ENCODE results near the gene ADRM1. TPM values are rescaled to one million over a fixed set of nuclear protein-coding genes. Genes with fewer than 3 reads are reported as not detected.
A peak's percentile ranks its signal among the peaks of the same experiment; 100 is the strongest.

Gene ADRM1
- total RNA-seq, 1 experiment from 2014 or later, result 272 TPM

DNA sequence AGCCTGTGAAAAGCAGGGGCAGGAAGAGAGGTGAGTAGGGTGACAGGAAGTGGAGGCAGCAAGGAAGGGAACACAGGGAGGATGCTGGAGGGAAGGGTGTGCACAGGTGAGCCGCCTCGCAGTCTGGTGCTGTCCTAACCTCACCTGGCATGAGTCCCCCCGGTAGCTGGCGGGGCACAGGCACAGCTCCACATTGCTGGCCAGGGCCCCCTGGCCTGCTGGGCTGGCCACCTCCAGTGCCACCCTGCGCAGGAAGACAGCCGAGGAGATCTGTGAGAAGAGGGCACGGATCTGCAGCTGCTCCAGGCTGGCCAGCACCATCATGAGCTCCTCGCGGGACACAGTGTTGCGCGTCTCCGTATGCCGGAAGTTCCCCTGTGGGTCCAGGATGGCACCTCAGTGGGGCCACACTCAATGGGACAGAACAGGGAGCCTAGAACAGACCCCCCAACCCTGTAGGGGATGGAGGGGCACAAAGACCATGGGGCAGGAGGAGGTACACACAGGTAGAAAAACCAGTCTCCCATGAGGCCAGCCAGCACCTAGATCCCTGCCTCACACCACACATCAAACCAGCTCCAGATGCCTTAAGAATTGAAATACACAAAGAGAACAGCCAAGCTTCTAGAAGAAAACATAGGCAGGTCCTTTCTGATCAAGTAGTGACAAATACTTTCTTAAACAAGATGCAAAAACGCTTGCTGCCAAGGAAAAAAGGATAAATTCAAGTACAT lies 22.5 kb downstream of the ADRM1 start:
- no peak for DNase-seq (ENCODE audit: low read depth)

DNA sequence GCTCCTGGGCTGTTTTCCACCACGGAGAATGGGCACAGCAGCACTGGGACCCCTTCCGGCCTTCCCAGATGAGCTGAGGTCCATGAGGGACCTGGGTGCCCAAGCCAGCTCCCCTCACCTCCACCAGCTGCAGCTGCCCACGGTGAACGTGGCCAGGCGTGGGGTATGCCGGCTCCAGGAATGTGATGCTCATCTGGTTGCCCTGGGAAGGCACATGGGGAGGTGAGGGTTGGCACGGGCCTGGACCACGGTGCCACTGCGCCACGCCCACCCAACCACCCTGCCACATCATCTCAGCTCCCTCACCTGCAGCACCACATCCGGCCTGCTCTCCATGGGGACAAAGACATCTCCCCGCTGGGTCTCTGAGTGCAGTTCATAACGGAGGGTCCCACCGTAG lies 23.8 kb downstream of the ADRM1 start:
- DNase-seq (ENCODE audit: low read depth), result no peak

DNA sequence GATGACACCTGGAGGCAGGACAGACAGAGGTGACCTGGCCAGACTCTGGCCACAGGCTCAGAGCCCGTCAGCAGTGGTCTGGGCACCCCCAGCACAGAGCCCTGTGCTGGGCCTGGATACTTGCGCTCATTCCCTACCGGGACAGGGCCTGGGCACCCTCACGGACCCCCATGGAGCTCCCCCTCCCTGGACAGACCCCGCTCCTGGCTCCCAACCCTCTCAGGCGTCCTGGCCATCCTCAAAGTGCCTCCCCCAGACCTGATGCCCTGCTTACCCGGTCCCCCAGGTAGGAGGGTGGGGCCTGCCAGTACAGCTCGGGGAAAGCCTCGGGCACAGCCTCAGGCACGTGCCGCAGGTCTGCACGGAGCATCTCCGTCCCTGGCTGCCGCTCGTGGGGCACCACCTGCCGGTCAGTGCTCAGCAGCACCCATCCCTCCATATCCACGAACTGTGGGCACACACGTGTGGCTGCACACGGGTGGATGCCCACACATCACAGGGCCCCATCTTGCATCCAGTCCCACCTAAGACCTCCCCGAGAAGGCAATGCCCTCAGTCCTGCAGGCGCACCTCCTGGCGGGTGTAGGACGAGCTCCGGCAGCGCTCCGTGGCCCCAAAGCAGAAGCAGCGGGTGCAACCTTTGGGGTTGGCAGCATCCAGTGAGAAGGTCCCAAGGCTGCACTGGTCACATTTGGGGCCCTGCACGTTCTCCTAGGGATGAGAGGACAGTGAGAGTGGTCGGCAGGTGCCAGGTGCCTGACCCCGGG lies 24.3 kb downstream of the ADRM1 start:
- DNase-seq (ENCODE audit: low read depth), result no peak

DNA sequence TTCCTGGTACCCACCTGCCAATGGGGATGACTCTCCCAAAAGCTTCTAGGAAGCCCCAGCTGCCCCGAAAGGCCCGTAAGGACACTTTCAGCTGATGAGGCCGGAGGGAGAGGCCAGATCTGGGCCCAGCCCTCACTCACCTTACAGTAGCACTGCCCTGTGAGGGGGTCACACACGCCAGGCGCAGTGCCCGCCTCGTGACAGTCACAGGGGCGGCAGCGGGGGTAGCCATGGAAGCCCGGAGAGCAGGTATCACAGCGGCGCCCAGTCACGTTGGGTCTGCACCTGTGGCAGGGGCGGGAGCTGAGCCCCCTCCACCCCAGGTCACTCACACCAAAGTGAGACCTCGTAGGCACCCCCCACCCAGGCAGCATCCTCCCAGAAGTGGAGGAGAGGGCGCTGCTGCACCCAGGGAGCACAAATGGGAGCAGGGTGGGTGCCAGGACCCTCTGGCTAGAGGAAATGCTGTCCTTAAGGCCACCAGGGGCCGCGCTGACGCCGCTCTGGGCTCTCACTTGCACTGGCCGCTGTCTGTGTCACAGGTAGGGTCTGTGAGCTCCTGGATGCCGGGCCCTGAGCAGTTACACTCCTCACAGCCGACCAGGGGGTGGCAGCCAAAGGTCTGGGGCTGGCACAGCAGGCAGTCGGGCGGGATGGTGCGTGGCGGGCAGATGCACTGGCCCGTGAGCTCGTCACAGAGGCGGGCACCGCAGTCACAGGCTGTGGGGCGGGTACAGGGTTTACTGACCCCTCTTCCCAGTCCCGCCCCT lies 25.1 kb downstream of the ADRM1 start:
- no peak for DNase-seq (ENCODE audit: low read depth)

DNA sequence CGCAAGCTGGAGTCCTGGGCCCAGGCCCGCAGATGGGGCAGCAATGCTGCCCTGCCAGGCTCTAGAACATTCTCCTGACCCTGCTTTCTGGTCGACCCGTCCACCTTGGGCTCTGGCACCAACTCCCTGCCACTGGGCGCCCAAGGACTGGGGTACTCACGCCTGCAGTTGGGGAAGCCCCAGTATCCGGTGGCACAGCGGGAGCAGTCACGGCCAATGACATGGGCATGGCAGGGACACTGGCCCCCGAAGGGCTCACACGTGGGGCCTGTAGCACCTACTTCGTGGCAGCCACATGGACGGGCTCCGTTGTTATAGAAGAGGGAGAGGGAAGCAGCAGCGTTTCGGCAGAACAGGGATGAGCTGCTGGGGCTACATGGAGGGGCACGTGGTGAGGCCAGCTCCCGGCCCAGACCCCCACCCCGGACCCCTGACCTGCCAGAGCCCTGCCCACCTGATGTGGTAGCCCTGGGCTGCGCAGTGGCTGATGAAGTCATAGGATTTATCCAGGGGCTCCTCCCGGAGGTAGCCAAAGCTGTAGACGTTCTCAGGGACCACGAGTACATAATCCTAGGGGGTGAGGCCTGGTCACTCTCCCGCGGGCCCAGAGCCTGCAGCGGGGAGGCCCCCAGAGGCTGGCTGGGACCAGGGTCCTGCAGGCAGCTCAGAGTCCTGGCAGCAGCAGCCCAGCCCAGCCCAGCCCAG lies 26.0 kb downstream of the ADRM1 start:
- no peak for DNase-seq (ENCODE audit: low read depth)

DNA sequence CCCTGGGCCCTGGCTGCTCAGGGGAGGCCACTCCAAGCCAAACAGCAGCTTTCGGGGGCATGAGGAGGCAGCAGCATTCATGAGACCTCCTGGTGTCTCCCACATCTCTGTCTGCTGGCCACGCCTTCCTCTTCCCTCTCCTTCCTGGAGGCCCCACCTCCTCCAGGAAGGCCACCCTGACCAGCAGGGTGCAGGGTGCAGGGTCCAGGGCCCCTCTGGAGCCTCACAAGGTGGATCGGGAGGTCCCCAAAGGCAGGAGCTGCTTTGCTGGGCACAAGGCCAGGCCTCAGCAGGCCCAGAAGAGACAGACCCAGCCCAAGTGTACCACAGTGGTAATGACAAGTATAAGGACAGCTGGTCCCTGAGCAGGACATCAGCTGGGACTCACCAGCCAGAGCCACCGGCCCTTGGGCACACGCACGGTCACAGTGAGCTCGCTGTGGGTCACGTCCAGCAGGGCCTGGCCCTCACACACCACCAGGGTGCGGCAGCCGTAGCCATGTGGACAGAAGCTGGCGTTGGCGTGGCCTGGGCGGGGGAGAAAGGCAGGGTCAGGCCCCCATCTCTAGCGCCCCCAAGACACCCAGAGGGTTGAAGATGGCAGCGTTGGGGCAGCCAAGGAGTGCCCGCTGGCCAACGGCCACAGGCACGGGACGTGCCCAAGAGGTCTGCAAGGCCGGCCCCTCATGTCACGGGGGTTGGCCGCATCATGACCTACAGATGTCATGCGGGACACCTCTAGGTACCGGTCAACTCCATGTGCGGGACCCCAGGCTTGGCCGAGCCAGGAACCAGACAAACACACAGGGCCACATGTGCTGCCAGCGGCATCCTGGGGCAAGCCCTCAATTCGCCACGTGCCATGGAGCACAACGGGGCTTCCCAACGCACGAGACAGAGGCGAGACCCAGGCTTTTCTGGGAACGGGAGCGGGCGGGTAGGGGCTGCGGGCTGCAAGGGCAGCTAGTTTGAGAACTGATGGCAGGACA lies 26.9 kb downstream of the ADRM1 start:
- DNase-seq (ENCODE audit: low read depth), result no peak

DNA sequence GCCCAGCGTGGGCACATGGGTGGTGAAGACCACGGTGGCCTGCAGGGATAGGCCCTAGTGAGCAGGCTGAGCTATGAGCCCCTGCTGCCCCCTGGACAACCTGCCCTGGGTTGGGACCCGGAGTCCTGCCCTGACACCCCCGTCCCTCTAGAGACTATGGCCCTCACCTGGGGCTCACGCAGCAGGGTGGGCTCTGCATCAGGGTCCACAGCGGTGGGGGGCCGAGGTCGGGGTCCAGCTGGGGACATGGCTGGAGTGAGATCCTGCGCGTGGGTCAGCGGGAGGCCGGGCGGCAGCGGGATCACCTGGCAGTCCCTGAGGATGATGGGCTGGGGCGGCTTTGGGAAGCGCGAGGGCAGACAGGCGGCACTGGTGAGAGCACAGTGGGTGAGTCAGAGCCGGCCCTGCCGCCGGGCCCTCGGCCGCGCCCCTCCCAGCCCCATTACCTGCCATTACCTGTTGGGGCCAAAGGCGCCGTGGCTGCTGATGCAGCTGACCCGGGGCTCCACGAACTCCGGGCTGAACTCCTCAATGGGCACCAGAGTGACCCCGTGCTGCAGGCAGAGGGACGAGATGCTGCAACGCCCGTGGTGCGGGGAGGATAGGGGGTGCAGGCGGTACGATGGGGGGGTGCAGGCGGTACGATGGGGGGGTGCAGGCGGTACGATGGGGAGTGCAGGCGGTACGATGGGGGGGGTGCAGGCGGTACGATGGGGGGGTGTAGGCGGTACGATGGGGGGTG lies 27.9 kb downstream of the ADRM1 start:
- DNase-seq (ENCODE audit: low read depth), result no peak

DNA sequence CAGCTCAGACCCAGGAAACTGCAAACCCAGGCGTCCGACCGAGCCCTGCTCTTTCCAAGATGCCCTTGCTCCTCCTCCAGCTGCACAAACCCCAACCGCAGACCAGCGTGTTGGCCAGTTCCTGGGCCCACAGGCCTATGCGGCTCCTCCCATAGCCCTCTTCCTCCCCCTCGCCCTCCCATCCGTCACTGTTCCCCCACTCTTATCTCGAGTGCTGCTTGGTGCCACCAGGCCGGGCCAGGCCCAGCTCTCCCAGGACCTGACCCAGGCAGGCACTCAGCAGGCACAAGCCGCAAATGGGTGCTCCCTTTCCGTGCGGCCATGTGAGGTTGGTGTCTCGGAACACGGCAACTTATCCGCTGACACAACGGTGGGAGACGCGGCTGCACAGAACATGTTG lies 28.6 kb downstream of the ADRM1 start:
- no peak for DNase-seq (ENCODE audit: low read depth)

DNA sequence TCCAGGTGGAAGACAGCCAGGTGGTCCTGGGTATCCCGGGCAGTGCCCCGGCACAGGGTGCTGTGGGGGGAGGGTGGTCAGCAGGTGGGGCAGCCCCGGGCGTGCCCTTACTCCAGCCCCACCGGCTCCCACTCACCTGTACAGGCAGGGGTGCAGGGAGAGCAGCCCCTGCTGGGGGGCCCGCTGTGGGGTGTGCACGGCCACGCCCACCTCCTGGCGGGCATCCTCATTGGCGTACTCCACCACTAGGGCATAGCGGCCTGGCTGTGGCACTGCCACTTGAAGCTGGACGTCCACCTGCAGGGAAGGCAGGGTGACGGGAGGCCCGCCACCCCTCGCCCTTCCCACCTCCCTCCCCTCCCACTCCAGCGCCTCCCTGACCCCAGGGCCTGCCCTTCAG lies 29.6 kb downstream of the ADRM1 start:
- DNase-seq (ENCODE audit: low read depth), result no peak

DNA sequence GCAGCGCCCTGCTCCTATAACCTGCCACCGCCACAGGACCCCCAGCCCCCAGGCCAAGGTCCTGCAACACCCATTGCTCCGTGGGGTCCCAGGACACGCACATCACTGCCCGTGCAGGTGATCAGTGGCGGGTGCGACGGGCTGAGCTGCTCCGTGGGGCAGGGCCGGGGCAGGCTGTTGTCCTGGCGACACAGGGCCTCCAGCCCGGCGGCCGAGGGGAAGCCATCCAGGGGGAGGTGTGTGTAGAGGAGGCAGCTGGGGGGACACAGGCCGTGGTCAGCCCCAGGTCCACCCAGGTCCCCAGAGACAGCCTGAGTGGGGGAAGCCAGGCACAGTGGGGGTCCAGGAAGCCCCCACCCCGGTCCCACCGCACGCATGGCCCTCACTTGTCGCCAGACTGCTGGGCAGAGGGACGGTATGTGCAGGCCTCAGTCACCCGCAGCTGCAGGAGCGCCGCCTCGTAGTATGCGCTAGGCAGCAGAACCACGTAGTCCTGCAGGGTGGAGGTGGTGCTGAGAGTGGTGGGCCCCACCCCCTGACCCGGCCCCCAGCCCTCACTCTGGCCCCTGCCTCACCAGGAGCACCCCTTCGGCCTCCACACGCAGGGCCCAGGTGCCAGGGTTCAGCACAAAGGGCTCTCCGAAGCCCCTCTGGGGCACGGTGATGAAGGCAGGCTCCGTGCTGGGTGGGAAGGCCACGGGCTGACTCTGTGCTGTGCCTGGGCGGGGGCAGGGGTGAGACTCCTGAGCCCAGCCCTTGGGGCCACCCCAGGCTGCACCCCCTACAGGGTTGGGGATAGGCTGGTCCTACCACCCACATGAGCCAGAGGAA lies 30.4 kb downstream of the ADRM1 start:
- no peak for DNase-seq (ENCODE audit: low read depth)

DNA sequence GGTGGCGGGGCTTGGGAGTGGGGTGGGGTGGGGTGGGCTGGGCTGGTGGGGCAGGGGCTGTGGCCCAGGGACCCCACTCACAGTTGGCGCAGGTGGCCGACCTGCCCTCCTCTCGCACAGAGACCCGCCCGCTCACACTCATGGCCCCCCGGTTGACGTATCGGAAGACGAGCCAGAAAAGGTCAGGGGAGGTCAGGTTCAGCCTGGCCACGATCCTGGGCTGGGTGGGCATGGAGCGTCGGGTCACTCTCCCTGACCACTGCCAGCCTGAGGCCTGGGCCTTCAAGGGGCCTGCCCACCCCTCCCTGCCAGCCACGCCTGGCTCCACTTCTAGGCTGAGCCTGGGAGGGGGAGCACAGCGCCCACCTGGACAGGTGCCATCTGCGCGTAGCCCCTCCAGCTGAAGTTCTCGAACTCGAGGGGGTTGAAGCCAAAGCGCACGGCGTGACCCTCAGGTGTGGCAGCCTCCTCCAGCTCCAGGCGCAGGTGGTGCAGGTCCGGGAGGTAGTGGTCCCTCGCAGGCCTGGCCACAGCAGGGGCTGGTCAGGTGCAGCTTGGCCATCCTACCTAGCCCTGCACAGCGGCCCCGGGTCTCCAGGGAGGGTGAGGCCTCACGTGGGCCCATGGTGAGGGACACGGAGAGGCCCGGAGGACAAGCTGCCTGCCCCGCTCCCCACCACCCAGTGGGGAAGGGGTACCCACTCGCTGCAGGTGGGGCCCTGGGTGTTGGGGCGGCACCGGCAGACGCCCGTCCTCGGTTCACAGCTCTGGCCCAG lies 31.2 kb downstream of the ADRM1 start:
- no peak for DNase-seq (ENCODE audit: low read depth)

DNA sequence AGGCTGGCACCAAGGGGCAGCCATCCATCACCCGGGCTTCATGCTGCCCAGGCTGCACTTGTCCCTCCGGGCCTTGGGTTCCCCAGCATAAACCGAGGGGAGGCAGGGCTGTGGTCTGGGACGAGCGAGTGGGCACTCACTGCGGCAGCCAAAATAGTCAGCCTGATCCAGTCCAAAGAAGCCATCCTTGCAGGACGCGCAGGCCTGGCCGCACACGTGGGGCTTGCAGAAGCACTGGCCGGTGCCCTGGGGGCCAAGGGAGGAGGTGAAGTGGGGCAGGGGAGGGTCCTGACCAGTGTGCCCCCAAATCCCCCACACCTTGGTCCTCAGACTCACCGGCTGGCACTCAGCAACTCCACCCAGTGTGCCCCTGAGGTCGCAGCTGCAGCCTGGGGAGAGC lies 32.1 kb downstream of the ADRM1 start:
- DNase-seq (ENCODE audit: low read depth), result no peak

DNA sequence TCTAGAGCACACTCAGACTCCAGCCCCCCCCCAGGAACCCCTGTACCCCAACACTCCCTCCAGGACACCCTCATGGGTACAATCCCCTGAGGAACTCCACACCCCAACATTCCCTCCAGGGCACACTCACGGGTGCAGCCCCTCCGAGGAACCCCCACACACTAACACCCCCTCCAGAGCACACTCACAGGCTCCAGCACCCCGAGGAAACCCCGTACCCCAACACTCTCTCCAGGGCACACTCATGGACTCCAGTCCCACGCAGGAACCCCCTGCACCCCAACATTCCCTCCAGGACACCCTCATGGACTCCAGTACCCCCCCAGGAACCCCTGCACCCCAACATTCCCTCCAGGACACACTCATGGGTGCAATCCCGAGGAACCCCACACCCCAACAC lies 32.7 kb downstream of the ADRM1 start:
- DNase-seq (ENCODE audit: low read depth), result no peak

DNA sequence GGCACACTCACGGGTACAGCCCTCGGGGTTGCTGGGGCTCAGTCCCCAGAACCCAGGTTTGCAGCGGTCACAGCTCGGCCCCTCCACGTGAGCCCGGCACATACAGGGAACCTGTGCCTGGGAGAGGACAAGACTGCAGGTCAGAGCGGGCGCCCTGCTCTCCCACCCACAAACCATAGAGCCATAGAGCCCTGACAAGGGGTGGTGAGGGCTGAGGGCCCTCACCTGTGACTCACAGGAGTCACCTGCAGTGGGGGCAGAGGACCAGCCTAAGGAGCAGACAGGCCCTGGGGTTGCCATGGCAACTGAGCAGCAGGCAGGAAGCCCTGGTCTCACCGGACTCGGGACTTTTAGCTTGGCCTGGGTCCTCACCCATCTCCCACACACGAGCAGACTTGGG lies 33.5 kb downstream of the ADRM1 start:
- DNase-seq (ENCODE audit: low read depth), result peak; percentile 30

DNA sequence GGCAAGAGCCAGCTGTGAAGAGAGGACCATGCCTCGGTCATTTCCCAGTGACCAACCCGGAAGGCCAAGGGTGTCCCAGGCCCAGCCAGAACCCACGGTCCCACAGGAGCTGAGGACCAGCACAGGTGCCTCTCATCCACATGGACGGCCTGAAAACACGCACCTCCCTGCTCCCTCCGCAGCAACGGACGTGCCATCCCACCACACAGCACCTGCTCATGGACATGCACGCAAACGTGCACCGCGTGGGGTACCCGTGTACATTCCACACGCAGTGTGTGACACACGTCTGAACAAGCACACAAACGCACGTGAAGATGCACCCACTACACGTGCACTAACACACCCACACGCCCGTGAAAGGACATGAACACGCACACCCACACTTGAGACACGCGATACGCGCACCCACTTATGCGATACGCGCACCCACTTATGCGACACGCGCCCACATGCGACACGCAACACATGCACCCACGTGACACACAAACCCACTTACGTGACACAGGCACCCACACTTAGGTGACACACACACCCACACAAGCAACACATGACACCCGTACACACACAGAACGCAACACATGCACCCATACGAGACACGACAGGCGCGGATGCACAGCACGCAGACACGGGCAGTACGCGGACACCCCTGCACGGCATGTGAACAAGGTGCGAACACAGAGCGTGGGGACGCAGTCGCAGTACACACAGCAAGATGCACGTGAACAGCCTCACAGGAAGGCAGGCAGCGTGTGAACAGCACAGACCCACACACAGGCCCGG lies 34.2 kb downstream of the ADRM1 start:
- DNase-seq (ENCODE audit: low read depth), result no peak

DNA sequence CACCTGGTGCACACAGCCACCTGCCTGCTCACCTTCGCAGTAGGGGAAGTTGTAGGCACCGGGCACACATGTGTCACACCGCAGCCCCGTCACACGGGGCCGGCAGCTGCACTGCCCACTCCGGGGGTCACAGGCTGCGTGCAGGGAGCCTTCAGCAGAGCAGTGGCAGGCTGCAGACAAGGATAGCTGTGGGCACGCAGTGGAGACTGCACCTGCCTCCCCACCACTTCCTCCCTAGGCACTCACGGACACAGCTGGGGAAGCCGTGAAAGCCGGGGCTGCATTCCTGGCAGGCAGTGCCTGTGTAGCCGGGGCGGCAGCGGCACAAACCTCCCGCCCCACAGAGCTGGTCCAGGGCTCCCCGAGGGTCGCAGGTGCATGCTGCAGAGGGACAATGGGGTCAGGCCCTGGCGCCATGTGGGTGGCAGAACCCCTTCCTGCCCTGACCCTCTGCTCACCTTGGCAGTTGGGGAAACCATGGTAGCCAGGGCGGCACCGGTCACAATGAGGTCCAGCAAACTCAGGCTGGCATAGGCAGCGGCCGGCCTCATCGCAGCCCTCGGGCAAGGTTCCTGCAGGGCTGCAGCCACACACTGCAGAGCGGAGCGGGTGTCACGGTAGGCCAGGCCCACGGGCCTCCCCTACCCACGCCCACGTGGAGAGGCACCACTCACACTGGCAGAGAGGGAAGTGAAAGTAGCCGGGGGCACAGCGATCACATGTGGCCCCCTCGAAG lies 34.9 kb downstream of the ADRM1 start:
- no peak for DNase-seq (ENCODE audit: low read depth)

DNA sequence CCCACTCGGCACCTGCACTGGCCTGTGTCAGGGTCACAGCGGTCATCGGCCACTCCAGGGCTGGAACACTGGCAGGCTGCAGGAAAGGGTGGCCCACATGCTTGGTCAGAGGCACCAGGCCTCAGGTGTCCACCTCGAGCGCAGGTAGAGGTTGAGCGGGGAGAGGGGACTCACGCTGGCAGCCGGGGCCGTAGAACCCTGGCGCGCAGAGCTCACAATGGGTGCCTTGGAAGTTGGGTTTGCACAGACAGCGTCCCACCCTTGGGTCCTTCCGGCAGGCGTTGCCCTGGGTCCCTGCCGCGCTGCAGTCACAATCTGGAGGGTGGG lies 35.5 kb downstream of the ADRM1 start:
- DNase-seq (ENCODE audit: low read depth), result no peak
